Aorta (tissue), 5 donors: ENCODE results near the gene ASPHD1. TPM values are rescaled to one million over a fixed set of nuclear protein-coding genes. Genes with fewer than 3 reads are reported as not detected.
"Not testable (repeated sequence)": the region's sequence is repeated elsewhere in the genome, so short reads cannot be mapped to it uniquely, and the experiment has no call there.

Experiments
- ATAC-seq: fragments of 200-7000 bp; cut with Tn5 transposase; one replicate; pipeline ENCODE4 v1.9.1; 2022; ENCODE audit warnings: moderate library complexity; ENCODE audit not compliant: low FRiP score
- DNase-seq, 2 donors: peaks; one replicate each; pipeline ENCODE4 v3.0.0-alpha.2; 2020
- H3K27ac ChIP-seq, 2 donors: one replicate each; pipeline ENCODE4 v1.5.1; 2013; ENCODE audit warnings: low read length in 2 of 2, mild to moderate bottlenecking in 2 of 2, moderate library complexity in 2 of 2, control low read depth in 1 of 2, inconsistent platforms in 1 of 2, low read depth in 1 of 2
- H3K27me3 ChIP-seq, 2 donors: one replicate each; pipeline ENCODE4 v1.6.1; 2013; ENCODE audit warnings: control low read depth in 1 of 2, low read length in 1 of 2, mild to moderate bottlenecking in 1 of 2, moderate library complexity in 1 of 2; ENCODE audit not compliant: insufficient read depth in 2 of 2, control insufficient read depth in 1 of 2
- H3K36me3 ChIP-seq, 2 donors: one replicate each; pipeline ENCODE4 v1.6.1; 2013; ENCODE audit warnings: control low read depth in 1 of 2, low read length in 1 of 2, mild to moderate bottlenecking in 1 of 2; ENCODE audit not compliant: insufficient read depth in 2 of 2, control insufficient read depth in 1 of 2
- H3K4me1 ChIP-seq, 2 donors: one replicate each; pipeline ENCODE4 v1.6.1; 2013; ENCODE audit warnings: low read length in 2 of 2, control low read depth in 1 of 2, mild to moderate bottlenecking in 1 of 2, moderate library complexity in 1 of 2; ENCODE audit not compliant: insufficient read depth in 2 of 2, control insufficient read depth in 1 of 2
- H3K4me3 ChIP-seq, 2 donors: one replicate each; pipeline ENCODE4 v1.5.1; 2013; ENCODE audit warnings: low read length in 2 of 2, control low read depth in 1 of 2, mild to moderate bottlenecking in 1 of 2
- H3K9me3 ChIP-seq: one replicate; pipeline ENCODE4 v1.6.1; 2013; ENCODE audit warnings: mild to moderate bottlenecking, low read length; ENCODE audit not compliant: control insufficient read depth
- WGBS, 2 donors: extraction: QIAGEN DNeasy Blood & Tissue Kit; methylation state at CpG; one replicate each; pipeline ENCODE4 v1.1.7; 2013; 5-methylcytosine and 5-hydroxymethylcytosine counted together
- intact Hi-C, 2 donors: fragments of 100-400 bp; cut with DNase I; formaldehyde crosslinking; loops; one replicate each; pipeline versions ENCODE4 v1.14.2 to v1.15.0; 2022
- polyA plus RNA-seq, 2 donors: library from polyadenylated mRNA; stranded (reverse); fragments of 200-250 nt; gene quantifications; one replicate each; pipeline ENCODE4 v1.2.3, GENCODE V29; 2013
- total RNA-seq, 2 donors: library from RNA; stranded (reverse); fragmentation: NEBNext Ultra II Directional; extraction: Animal tissue kit (Norgen Biotek cat#: 25700); gene quantifications; one replicate each; pipeline ENCODE4 v1.2.1, GENCODE V29; 2021
- donor health status: healthy with polysubstance abuse.
- donor health status: Bipolar disorder and iron deficiency.
- donor health status: DM: no; HTN: no; CAD: no.
- donor health status: DM: no; HTN: no; CAD: no.
- donor health status: DM: yes; HTN: yes; CAD: no.

Gene ASPHD1
- total and polyA plus RNA-seq, 4 donors, result 0.39 to 0.48 (median 0.46) TPM; not detected in 1

DNA sequence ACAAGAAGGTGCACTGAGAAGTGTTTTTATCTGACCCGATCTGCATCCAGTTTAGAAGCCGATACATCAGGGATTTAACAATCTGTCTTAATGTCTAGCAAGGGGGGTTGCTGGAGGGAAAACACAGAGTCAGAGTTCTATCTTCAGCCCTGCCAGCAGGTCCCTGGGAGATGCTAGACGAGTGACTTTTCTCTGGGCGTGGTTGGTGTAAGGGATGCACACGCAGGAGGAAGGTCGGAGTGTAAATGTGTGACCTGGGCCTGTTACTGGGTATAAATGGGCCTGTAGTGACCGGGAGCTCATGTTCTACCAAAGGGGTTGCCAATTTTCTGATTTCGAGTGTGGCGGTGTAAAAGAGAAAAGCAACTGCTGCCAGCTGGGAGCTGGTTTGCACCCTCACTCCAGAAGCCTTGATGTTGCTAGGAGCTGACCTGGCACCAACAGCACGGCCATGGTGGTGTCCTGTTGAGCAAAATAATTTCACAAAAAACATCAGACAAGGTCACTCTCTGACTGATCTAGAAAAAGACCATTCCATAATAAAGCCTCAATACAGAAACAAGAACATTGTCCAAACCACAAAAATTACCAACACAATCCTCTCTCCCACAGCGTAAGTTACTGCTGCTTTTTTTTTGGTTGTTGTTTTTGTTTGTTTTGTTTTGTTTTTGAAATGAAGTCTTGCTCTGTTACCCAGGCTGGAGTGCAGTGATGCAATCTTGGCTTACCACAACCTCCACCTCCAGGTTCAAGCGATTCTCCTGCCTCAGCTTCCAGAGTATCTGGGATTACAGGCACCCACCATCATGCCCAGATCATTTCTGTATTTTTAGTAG lies 27.0 kb downstream of the ASPHD1 start:
- Histone ChIP-seq H3K4me1 (no peaks in the 10 kb centered on the region), H3K27ac (peak overlapping the region in 1 of 2 donors; percentile 55), H3K4me3 (no peak overlapping the region), H3K27me3 (no peaks in the 10 kb centered on the region), H3K9me3 (no peaks in the 10 kb centered on the region), H3K36me3 (no peaks in the 10 kb centered on the region)
- ATAC-seq (no peak), DNase-seq (peak in 1 of 2 donors; percentile 32)
- 44 to 48% methylated on average over 12 of the region's 12 CpGs for WGBS, 2 donors
- intact Hi-C loops, result loop anchor here (2.0 to 5.0 kb wide), 3 partner anchors 34 to 68 kb away; partner anchors contain the start of genes HIRIP3 (in 1 of the 2) and TMEM219 (in 1 of the 2)

DNA sequence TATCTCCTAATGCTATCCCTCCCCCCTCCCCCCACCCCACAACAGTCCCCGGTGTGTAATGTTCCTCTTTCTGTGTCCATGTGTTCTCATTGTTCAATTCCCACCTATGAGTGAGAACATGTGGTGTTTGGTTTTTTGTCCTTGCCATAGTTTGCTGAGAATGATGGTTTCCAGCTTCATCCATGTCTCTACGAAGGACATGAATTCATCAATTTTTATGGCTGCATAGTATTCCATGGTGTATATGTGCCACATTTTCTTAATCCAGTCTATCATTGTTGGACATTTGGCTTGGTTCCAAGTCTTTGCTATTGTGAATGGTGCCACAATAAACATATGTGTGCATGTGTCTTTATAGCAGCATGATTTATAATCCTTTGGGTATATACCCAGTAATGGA lies 31.5 kb downstream of the ASPHD1 start:
- ATAC-seq, H3K9me3 ChIP-seq, intact Hi-C loops, H3K4me3 ChIP-seq, H3K36me3 ChIP-seq, H3K27me3 ChIP-seq, H3K4me1 ChIP-seq, DNase-seq, H3K27ac ChIP-seq: not testable (repeated sequence)
- WGBS, 2 donors, result 91 to 94% methylated on average over 2 of the region's 2 CpGs

DNA sequence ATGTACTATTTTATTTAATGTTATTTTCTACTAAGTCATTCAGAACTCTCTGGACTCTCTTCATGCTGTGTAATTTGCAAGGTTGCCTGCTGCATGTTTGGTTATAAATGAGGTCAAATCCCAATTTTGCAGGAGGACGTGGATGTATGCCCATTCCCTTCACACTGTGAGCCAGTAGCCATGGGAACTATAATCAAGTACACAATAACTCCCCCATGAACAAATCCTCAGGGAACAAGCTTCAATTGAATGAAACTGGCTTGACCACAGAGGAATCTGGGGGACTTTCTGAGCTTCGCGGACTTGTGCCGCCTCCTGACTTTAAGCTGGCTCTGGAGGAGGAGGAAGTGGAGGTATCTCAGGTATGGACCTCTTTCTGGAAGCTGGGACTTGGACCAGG lies 40.4 kb downstream of the ASPHD1 start:
- Histone ChIP-seq H3K27me3 (no peaks in the 10 kb centered on the region), H3K36me3 (no peaks in the 10 kb centered on the region), H3K27ac (no peak overlapping the region), H3K4me1 (no peaks in the 10 kb centered on the region), H3K9me3 (no peaks in the 10 kb centered on the region), H3K4me3 (no peak overlapping the region)
- DNase-seq, result no peak
- ATAC-seq, result no peak
- intact Hi-C loops, result no loop called here
- WGBS, 2 donors, result 44 to 54% methylated on average over 4 of the region's 4 CpGs

DNA sequence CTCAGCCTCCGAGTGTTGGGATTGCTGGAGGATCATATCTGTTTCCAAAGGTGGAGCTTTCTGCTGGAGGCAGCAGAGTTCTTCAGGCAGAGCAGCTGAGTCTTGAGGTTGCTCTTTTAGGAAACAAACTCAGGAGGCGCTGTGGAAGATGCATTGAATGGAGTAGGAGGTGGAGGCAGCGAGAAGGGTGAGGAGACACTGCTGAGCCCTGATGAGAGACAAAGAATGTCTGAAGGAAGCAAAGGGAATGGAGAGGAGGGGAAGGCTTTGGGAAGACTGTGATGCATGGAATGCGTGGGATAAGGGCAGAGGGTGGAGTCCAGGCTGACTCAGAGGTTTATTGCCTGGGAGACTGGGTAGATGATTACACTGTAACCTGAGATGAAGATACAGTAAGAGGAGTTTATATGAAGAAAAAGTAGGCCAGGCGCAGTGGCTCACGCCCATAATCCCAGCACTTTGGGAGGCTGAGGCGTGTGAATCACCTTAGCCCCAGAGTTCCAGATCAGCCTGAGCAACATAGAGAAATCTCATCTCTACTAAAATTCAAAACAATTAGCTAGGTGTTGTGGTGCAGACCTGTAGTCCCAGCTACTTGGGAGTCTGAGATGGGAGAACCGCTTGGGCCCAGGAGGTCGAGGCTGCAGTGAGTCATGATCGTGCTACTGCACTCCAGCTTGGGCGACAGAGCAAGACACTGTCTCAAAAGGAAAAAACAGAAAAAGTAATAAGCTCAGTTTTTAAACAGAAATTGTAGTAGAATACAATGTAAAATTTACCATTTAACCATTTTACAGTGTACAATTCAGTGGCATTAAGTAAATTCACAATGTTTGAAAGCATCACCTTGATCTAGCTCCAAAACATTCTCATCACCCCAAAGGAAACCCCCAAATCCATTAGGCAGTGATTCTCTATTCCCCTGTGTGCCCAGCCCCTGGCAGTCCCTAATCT lies 43.8 kb downstream of the ASPHD1 start:
- ATAC-seq, result no peak
- H3K9me3 ChIP-seq, result no peaks in the 10 kb centered on the region
- H3K4me1 ChIP-seq, result no peaks in the 10 kb centered on the region
- no peaks in the 10 kb centered on the region for H3K27me3 ChIP-seq
- DNase-seq, result peak; percentile 65 to 66
- no peak overlapping the region for H3K4me3 ChIP-seq
- H3K27ac ChIP-seq, result no peak overlapping the region
- 63 to 66% methylated on average over 11 of the region's 11 CpGs for whole genome bisulfite sequencing, 2 donors
- H3K36me3 ChIP-seq, result no peaks in the 10 kb centered on the region
- intact Hi-C loops, result no loop called here

DNA sequence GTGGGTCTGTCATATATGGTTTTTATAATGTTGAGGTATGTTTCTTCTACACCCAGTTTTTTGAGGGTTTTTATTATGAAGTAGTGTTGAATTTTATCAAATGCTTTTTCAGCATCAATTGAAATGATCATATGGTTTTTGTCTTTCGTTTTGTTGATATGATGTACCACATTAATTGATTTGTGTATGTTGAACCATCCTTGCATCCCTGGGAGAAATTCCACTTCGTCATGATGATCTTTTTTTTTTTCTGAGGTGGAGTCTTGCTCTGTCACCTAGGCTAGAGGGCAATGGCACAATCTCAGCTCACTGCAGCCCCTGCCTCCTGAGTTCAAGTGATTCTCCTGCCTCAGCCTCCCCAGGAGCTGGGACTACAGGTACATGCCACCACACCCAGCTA lies 47.6 kb downstream of the ASPHD1 start:
- intact Hi-C loops, result no loop called here
- DNase-seq (no peak), ATAC-seq (no peak)
- no peaks in the 10 kb centered on the region for H3K36me3 ChIP-seq
- no peak overlapping the region for H3K4me3 ChIP-seq
- no peaks in the 10 kb centered on the region for H3K4me1 ChIP-seq
- 78 to 84% methylated on average over 2 of the region's 2 CpGs for WGBS, 2 donors
- no peaks in the 10 kb centered on the region for H3K27me3 ChIP-seq
- no peak overlapping the region for H3K27ac ChIP-seq
- no peaks in the 10 kb centered on the region for H3K9me3 ChIP-seq

DNA sequence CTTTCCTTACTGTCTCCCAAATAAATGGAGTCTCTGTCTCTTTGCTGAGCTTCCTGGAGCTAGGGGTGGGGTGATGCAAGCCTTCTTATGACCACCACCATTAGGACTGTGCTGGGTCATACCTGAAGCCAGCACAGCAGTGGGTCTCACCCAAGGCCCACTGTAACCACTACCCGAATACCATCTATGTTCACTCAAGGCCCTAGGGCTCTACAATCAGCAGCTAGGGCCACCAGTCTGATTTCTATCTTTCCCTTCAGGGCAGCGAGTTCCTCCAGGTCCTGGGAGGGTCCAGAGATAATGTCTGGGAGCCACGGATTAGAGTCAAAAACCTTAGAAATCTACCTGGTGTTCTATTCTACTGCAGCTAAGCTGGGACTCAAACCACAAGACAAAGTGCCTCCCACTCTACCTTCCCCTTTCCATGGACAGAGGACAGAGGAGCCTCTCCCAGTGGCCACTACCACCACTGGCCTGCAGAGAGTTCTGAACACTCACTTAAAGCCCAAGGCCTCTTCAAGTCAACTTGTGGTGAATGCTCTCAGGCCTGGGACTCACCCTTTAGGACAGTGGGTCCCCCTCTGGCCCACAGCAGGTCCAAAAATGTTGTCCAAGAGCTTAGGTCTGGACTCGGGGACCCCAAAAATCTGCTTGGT lies 50.6 kb downstream of the ASPHD1 start:
- H3K9me3 ChIP-seq, result no peaks in the 10 kb centered on the region
- DNase-seq (peak in 1 of 2 donors; percentile 10), ATAC-seq (no peak)
- no peaks in the 10 kb centered on the region for H3K27me3 ChIP-seq
- no peak overlapping the region for H3K4me3 ChIP-seq
- intact Hi-C loops, result no loop called here
- H3K4me1 ChIP-seq, result no peaks in the 10 kb centered on the region
- 89 to 92% methylated on average over 4 of the region's 4 CpGs for WGBS, 2 donors
- H3K27ac ChIP-seq, result no peak overlapping the region
- no peaks in the 10 kb centered on the region for H3K36me3 ChIP-seq

DNA sequence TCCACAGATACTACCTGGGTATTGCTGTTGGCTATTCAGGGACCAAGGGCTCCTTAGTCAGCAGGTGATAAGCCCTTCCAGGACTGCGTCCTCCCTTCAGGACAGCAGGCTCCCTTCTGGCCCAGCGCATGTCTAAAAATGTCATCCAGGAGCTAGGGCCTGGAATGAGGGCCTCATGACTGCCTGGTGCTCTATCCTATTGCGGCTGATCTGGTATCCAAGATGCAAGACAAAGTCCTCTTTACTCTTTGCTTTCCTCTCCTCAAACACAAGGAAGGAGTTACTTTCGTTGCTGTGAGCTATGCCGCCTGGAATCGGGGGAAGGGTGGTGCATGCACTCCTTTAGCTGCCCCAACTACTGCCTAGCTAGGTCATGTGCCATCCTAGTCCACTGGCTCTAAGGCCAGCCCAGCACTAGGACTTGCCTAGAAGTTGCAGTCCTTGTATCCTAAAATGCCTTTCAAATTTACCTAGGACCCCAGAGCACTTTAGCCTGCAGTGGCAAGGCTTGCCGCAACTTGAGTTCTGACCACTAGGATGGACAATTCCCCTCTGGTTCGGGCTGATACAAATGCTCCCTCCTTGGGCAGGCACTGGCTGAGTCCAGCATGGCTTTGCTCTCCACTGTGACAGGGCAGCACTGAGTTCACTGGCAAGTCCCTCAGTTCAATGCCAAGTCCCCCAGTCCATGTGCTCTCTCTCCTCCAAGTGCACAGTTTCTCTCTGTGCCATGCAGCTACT lies 51.5 kb downstream of the ASPHD1 start:
- no peaks in the 10 kb centered on the region for H3K36me3 ChIP-seq
- intact Hi-C loops, result no loop called here
- no peaks in the 10 kb centered on the region for H3K27me3 ChIP-seq
- no peak overlapping the region for H3K27ac ChIP-seq
- no peaks in the 10 kb centered on the region for H3K4me1 ChIP-seq
- 82 to 86% methylated on average over 8 of the region's 8 CpGs for WGBS, 2 donors
- DNase-seq (peak in 1 of 2 donors; percentile 31), ATAC-seq (no peak)
- no peaks in the 10 kb centered on the region for H3K9me3 ChIP-seq
- H3K4me3 ChIP-seq, result no peak overlapping the region
